A673 (cell line): Measurements from ENCODE around the gene SH2B3. TPM values are rescaled to one million over a fixed set of nuclear protein-coding genes. Genes with fewer than 3 reads are reported as not detected.

Experiments used
- BruUV-seq: library from RNA; stranded (reverse); fragments of 400-500 nt; replicated peaks from 2 replicates; lab custom pipeline; 2021; lab: Mats Ljungman, UMichigan
- CTCF ChIA-PET: fragments of 300-600 bp; sonication (Branson Sonifier 250); formaldehyde crosslinking; loops from one replicate; lab custom pipeline; 2022; ENCODE audit warnings: antibody characterized with exemption; lab: Charles Lee
- POLR2A ChIA-PET: fragments of 300-600 bp; sonication (Branson Sonifier 250); formaldehyde crosslinking; loops from one replicate; lab custom pipeline; 2022; ENCODE audit warnings: antibody characterized with exemption; ENCODE audit not compliant: low non-redundant PET; lab: Charles Lee
- DNase-seq: peaks from one replicate; pipeline ENCODE4 v3.0.0-alpha.2; 2015; ENCODE audit warnings: low spot score
- H3K27ac ChIP-seq: fragments of 200-600 bp; sonication (generic); 2 replicates; pipeline ENCODE4 v1.5.1; 2016; ENCODE audit warnings: mixed run types, low read depth, mild to moderate bottlenecking, mixed read lengths, antibody characterized with exemption, low read length; ENCODE audit not compliant: poor library complexity, severe bottlenecking
- H3K27me3 ChIP-seq: fragments of 200-600 bp; sonication (generic); replicated peaks from 2 replicates; pipeline ENCODE4 v1.6.1; 2017; ENCODE audit warnings: mixed run types, low read depth, mild to moderate bottlenecking, mixed read lengths, antibody characterized with exemption, low read length; ENCODE audit not compliant: insufficient read depth, poor library complexity
- H3K36me3 ChIP-seq: fragments of 200-600 bp; sonication (generic); 2 replicates; pipeline ENCODE4 v1.6.1; 2016; ENCODE audit warnings: mixed run types, mild to moderate bottlenecking, mixed read lengths, antibody characterized with exemption, low read length; ENCODE audit not compliant: insufficient read depth, poor library complexity, severe bottlenecking
- H3K4me1 ChIP-seq: fragments of 200-600 bp; sonication (generic); 2 replicates; pipeline ENCODE4 v1.6.1; 2017; ENCODE audit warnings: mixed run types, mild to moderate bottlenecking, mixed read lengths, antibody characterized with exemption, low read length; ENCODE audit not compliant: insufficient read depth, poor library complexity, severe bottlenecking
- H3K4me3 ChIP-seq: fragments of 200-600 bp; sonication (generic); 2 replicates; pipeline ENCODE4 v1.5.1; 2016; ENCODE audit warnings: low read depth, mixed run types, mild to moderate bottlenecking, mixed read lengths, low read length; ENCODE audit not compliant: poor library complexity, severe bottlenecking
- H3K9me3 ChIP-seq: fragments of 200-600 bp; sonication (generic); 2 replicates; pipeline ENCODE4 v1.6.1; 2016; ENCODE audit warnings: mixed run types, low read depth, mild to moderate bottlenecking, mixed read lengths, antibody characterized with exemption, low read length; ENCODE audit not compliant: poor library complexity, severe bottlenecking
- EZH2 ChIP-seq: fragments of 200-600 bp; sonication (generic); IDR thresholded peaks from 2 replicates; pipeline ENCODE4 v1.6.1; 2017; ENCODE audit warnings: borderline replicate concordance, low read depth, mild to moderate bottlenecking, mixed read lengths, antibody characterized with exemption, low read length; ENCODE audit not compliant: poor library complexity, severe bottlenecking
- intact Hi-C: fragments of 100-400 bp; cut with micrococcal nuclease; formaldehyde crosslinking; loops from one replicate; pipeline ENCODE4 v1.10.0; 2022; ENCODE audit not compliant: unreplicated experiment
- total RNA-seq: library from RNA; stranded (reverse); gene quantifications from 2 replicates; pipeline ENCODE4 v1.2.3, GENCODE V29; 2021
- TF ChIP-seq, protein P1 (sequence below): fragments of 300-800, 200-600 bp; sonication (generic); conservative IDR thresholded peaks from 2 replicates; pipeline ENCODE4 v1.5.1; 2017; ENCODE audit warnings: low read depth, mild to moderate bottlenecking, antibody characterized with exemption, low read length, moderate library complexity, mixed read lengths

The SH2B3 gene
- total RNA-seq, 1 experiment from 2014 or later, result 133 TPM

DNA sequence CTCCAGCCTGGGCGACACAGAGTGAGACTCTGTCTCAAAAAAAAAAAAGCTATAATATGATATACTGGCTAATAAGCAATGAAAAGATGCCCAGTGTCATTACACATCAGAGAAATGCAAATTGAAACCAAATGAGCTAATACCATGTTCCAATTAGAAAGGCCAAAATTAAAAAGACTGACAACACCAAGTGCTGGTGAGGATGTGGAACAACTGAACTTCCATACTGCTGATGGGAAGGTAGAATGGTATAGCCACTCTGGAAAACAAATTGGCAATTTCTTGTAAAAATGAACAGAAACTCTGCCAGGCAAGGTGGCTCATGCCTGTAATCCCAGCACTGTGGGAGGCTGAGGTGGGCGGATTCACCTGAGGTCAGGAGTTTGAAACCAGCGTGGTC lies 28.3 kb upstream of the SH2B3 start:
- Histone ChIP-seq H3K36me3 (no peaks in the 10 kb centered on the region), H3K27me3 (no peaks in the 10 kb centered on the region), H3K9me3 (no peaks in the 10 kb centered on the region), H3K4me3 (no peak overlapping the region), H3K27ac (no peak overlapping the region), H3K4me1 (no peaks in the 10 kb centered on the region)
- ChIA-PET POLR2A (no interaction called here), CTCF (no interaction called here)
- no TSS peak for BruUV-seq
- intact Hi-C loops, result no loop called here
- DNase-seq, result no peak
- TF ChIP-seq, protein P1, sequence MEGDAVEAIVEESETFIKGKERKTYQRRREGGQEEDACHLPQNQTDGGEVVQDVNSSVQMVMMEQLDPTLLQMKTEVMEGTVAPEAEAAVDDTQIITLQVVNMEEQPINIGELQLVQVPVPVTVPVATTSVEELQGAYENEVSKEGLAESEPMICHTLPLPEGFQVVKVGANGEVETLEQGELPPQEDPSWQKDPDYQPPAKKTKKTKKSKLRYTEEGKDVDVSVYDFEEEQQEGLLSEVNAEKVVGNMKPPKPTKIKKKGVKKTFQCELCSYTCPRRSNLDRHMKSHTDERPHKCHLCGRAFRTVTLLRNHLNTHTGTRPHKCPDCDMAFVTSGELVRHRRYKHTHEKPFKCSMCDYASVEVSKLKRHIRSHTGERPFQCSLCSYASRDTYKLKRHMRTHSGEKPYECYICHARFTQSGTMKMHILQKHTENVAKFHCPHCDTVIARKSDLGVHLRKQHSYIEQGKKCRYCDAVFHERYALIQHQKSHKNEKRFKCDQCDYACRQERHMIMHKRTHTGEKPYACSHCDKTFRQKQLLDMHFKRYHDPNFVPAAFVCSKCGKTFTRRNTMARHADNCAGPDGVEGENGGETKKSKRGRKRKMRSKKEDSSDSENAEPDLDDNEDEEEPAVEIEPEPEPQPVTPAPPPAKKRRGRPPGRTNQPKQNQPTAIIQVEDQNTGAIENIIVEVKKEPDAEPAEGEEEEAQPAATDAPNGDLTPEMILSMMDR, result no peak
- no peak for TF ChIP-seq EZH2

DNA sequence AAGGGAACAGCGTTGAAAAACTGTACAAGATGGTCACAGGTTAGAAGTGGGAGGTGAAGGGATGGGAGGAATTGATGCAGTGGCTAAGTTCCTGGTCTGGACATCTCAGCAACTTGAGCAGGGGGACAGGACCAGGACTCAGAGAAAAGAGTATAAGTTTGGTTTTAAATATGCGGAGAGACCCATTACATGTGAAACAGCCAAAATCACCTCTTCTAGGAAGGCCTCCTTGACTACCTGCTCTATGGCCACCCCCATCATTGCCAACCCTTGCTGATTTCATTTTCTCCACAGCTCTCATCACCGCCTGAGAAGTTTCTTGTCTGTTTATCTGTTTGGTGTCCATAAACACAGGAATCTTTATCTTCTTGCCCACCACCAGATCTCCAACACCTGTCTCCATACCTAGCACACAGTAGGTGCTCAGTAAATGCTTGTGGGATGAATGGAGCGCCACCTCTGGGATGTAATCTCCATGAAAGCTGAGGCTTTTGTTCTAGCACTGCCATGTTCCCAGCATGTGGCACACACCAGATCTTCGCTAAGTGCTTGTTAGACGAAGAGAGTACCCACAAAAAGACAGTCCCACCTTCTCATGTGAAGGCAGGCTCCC lies 25.7 kb upstream of the SH2B3 start:
- no TSS peak for BruUV-seq
- Histone ChIP-seq H3K4me1 (no peaks in the 10 kb centered on the region), H3K36me3 (no peaks in the 10 kb centered on the region), H3K27me3 (no peaks in the 10 kb centered on the region), H3K27ac (no peak overlapping the region), H3K9me3 (no peaks in the 10 kb centered on the region), H3K4me3 (no peak overlapping the region)
- ChIA-PET CTCF (no interaction called here), POLR2A (no interaction called here)
- intact Hi-C loops, result no loop called here
- TF ChIP-seq, protein P1, result no peak
- TF ChIP-seq EZH2, result no peak
- DNase-seq, result no peak

GRCh38 chr12:111384596-111384995 lies 21.1 kb upstream of the SH2B3 start:
- Histone ChIP-seq H3K27me3 (no peaks in the 10 kb centered on the region), H3K9me3 (no peaks in the 10 kb centered on the region), H3K27ac (no peak overlapping the region), H3K4me3 (no peak overlapping the region), H3K4me1 (no peaks in the 10 kb centered on the region), H3K36me3 (no peaks in the 10 kb centered on the region)
- TF ChIP-seq, protein P1, result no peak
- no peak for TF ChIP-seq EZH2
- intact Hi-C loops, result no loop called here
- ChIA-PET CTCF (no interaction called here), POLR2A (no interaction called here)
- BruUV-seq, result no TSS peak
- no peak for DNase-seq
